WTC11 (cell line): ENCODE measurements around the gene ABR.

Source experiments
- CREB1 ChIP-seq: sonication (generic); formaldehyde crosslinking; IDR thresholded peaks from 2 replicates; pipeline ENCODE4 v1.8.0; 2023; ENCODE audit warnings: mild to moderate bottlenecking, missing genetic modification reagents
- ETV6 ChIP-seq: sonication (generic); formaldehyde crosslinking; IDR thresholded peaks from 2 replicates; pipeline ENCODE4 v1.8.1; 2022; ENCODE audit warnings: mild to moderate bottlenecking, missing genetic modification reagents
- JAZF1 ChIP-seq: fragments of 250-450 bp; sonication (Bioruptor Pico); IDR thresholded peaks from 2 replicates; pipeline ENCODE4 v1.9.0; 2021; ENCODE audit warnings: moderate library complexity, mild to moderate bottlenecking, inconsistent platforms
- ZNF138 ChIP-seq: sonication (generic); formaldehyde crosslinking; conservative IDR thresholded peaks from 2 replicates; pipeline ENCODE4 v1.8.1; 2022; ENCODE audit warnings: mild to moderate bottlenecking, moderate library complexity, missing genetic modification reagents
- TF ChIP-seq, protein P1 (sequence below): fragments of 200-600 bp; IDR thresholded peaks from 2 replicates; pipeline ENCODE4 v1.8.0; 2022; ENCODE audit warnings: antibody characterized with exemption
- TF ChIP-seq, protein P2 (sequence below): sonication (generic); formaldehyde crosslinking; IDR thresholded peaks from 2 replicates; pipeline ENCODE4 v1.8.1; 2022; ENCODE audit warnings: missing genetic modification reagents, borderline replicate concordance

GRCh38 chr17:1042486-1042885, 137.3 kb downstream of the ABR start:
- TF ChIP-seq, protein P1, sequence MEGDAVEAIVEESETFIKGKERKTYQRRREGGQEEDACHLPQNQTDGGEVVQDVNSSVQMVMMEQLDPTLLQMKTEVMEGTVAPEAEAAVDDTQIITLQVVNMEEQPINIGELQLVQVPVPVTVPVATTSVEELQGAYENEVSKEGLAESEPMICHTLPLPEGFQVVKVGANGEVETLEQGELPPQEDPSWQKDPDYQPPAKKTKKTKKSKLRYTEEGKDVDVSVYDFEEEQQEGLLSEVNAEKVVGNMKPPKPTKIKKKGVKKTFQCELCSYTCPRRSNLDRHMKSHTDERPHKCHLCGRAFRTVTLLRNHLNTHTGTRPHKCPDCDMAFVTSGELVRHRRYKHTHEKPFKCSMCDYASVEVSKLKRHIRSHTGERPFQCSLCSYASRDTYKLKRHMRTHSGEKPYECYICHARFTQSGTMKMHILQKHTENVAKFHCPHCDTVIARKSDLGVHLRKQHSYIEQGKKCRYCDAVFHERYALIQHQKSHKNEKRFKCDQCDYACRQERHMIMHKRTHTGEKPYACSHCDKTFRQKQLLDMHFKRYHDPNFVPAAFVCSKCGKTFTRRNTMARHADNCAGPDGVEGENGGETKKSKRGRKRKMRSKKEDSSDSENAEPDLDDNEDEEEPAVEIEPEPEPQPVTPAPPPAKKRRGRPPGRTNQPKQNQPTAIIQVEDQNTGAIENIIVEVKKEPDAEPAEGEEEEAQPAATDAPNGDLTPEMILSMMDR, result no peak
- TF ChIP-seq CREB1 (CRISPR knock-in tag) (no peak), ETV6 (CRISPR knock-in tag) (no peak), JAZF1 (CRISPR knock-in tag) (no peak), ZNF138 (CRISPR knock-in tag) (no peak)
- TF ChIP-seq, protein P2, sequence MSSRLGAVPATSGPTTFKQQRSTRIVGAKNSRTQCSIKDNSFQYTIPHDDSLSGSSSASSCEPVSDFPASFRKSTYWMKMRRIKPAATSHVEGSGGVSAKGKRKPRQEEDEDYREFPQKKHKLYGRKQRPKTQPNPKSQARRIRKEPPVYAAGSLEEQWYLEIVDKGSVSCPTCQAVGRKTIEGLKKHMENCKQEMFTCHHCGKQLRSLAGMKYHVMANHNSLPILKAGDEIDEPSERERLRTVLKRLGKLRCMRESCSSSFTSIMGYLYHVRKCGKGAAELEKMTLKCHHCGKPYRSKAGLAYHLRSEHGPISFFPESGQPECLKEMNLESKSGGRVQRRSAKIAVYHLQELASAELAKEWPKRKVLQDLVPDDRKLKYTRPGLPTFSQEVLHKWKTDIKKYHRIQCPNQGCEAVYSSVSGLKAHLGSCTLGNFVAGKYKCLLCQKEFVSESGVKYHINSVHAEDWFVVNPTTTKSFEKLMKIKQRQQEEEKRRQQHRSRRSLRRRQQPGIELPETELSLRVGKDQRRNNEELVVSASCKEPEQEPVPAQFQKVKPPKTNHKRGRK (CRISPR knock-in tag), result no peak
